Posterior vena cava (tissue), 2 donors: ENCODE measurements around the gene SLC36A4. TPM values are rescaled to one million over a fixed set of nuclear protein-coding genes. Genes with fewer than 3 reads are reported as not detected.
"Not testable (repeated sequence)": the region's sequence is repeated elsewhere in the genome, so short reads cannot be mapped to it uniquely, and the experiment has no call there.

Experiments
- DNase-seq: peaks from one replicate; pipeline ENCODE4 v3.0.0-alpha.2; 2020; ENCODE audit warnings: low spot score
- intact Hi-C, 2 donors: fragments of 100-400 bp; cut with DNase I; formaldehyde crosslinking; loops; one replicate each; pipeline versions ENCODE4 v1.14.1 to v1.14.2; 2022 to 2023
- total RNA-seq, 2 donors: library from RNA; stranded (reverse); fragmentation: NEBNext Ultra II Directional; extraction: Animal tissue kit (Norgen Biotek cat#: 25700); gene quantifications; one replicate each; pipeline ENCODE4 v1.2.1, GENCODE V29; 2021
- donor health status: DM: yes; HTN: yes; CAD: no.
- donor health status: DM: yes; HTN: yes; CAD: no.

The SLC36A4 gene
- total RNA-seq, 2 donors from 2014 or later = 20.6 to 30.4 TPM

DNA sequence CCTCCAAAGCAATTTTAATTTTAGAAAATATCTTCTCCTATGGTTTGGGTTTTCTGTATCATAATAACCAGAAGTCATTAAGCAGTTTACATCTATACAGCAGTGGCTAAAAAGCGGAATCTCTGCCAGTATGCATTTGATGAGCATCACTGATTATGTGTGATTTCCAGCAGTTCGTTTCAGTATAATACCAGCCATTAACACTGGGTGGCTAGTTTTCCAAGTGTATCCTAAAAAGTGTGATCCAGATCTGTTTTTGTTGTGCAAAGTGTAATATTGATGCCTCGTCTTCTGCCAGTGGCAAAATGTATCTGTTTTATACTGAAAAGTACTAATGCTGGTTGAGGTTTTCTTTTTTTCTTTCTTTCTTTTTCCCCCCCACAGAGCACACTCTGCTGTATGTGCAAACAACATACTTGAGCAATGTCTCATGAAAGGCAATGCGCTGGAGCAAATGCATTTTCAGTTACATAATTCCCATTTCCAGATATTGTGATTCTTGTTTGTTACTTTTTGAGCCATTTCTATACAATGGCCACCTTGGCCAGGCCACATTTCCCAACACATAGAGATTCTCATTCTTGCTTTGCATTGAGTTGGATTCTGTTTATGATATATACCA is 64.2 kb downstream of the SLC36A4 start:
- no peak for DNase-seq
- intact Hi-C loops = no loop called here

DNA sequence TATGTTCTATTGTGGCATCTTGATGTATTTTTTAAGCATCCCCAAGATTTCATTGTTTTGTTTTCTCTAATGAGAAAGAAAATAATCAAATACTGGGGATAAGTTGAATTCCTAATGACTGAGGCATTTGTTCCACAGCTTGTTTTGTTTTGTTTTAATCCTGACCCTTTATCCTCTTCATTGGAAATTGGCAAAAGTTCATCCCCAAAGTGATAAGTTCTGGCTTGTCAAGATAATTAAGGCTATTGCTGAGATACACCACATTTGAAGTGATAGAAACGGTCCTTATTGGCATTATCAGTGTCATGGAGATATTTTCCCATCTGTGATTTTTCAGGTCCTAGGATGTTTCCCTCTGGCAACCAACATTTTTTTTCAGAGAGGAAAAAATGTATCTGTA is 65.0 kb downstream of the SLC36A4 start:
- DNase-seq = no peak
- intact Hi-C loops = no loop called here

DNA sequence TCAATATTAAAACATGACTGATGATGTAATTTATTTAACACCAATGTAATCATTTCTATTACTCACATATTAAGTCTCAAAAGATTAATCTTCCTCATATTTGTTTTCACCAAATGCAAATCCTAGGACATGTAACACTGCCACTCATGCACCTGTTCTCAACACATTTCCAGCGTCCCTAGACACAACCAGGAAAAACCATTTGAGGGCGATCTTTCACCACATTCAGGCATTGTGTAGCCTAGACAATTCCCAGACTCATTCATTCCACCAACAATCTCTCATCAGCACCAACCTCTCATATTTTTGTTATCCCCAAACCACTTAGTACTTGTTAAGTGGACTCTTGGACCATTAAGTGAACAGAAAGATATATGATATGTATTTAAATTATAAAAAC is 66.1 kb downstream of the SLC36A4 start:
- no peak for DNase-seq
- intact Hi-C loops = no loop called here

DNA sequence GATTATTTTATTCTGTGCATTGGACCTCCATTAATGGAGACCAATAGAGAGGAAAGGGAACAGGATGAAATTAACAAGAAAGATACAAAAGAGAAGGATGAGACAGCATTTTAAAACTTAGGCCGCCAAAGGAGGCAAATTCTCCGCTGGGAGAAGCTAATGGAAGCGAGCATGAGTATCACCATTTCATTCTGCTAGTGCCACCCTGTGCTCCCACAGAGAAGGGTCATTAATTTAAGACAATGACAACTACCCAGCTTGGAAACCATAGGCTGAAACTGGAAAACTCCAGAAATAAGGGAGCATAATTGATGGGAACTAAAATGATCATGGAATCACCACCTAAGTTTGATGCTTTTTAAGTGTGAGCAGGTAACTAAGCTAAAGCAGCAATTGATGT is 69.2 kb downstream of the SLC36A4 start:
- intact Hi-C loops = no loop called here
- no peak for DNase-seq

DNA sequence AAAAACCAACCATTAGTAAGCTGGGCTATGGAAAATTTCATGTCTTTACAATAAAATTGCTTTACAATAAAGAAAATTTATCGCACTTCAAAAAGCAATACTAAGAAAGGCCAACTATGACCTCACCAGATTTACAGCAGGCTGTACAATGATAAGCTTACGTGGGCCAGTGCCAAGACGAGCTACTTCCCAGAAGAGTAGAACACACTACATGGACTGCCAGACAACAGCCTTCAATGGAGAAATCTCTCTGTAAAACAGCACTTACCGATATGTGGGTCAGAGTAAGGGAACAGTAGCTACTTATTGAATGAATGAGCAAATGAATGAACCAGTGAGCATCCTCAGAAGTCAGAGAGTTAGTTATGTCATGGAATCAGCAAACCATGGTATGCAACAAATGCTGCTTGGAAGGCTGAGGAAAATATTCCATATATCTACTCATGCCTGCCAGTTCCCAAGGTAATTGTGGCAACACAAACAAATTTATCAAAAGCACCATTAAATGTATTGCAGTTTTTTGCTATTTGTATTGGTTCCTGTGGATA is 74.4 kb downstream of the SLC36A4 start:
- intact Hi-C loops = no loop called here
- DNase-seq = no peak

DNA sequence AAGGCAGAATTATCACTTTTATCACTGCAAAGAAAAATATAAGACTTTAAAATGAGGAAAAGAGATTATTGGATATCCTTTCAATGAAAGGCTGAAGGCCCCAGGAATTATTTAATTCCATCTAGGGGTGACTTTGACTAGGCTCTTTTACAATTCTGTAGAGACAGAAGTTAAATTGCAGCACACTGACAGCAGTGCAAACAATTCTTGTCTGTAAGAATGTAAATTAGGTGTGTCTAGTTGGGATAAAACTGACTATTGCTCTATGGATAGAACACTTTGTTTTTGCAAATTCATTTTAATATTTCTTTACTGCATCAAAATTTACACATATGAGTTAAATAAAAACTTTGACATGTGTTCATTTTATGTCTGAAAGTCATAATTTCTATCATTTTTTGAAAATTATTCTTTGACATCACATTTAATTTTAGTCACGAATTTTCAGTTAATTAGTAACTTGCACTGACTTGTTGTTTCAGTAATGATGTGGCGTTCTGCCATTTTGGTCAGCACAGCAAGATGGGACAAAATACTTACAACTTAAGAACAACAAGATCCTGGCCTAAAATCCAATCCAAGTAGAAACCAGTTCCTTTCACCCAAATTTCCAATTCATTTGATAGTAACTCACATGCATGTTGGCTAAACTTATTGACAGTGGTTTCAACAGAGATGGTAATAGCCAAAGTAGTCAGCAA is 75.1 kb downstream of the SLC36A4 start:
- intact Hi-C loops = no loop called here
- no peak for DNase-seq

GRCh38 chr11:93118276-93118675 is 79.5 kb downstream of the SLC36A4 start:
- intact Hi-C loops = no loop called here
- no peak for DNase-seq

GRCh38 chr11:93117565-93117964 is 80.2 kb downstream of the SLC36A4 start:
- DNase-seq = no peak
- intact Hi-C loops = no loop called here

DNA sequence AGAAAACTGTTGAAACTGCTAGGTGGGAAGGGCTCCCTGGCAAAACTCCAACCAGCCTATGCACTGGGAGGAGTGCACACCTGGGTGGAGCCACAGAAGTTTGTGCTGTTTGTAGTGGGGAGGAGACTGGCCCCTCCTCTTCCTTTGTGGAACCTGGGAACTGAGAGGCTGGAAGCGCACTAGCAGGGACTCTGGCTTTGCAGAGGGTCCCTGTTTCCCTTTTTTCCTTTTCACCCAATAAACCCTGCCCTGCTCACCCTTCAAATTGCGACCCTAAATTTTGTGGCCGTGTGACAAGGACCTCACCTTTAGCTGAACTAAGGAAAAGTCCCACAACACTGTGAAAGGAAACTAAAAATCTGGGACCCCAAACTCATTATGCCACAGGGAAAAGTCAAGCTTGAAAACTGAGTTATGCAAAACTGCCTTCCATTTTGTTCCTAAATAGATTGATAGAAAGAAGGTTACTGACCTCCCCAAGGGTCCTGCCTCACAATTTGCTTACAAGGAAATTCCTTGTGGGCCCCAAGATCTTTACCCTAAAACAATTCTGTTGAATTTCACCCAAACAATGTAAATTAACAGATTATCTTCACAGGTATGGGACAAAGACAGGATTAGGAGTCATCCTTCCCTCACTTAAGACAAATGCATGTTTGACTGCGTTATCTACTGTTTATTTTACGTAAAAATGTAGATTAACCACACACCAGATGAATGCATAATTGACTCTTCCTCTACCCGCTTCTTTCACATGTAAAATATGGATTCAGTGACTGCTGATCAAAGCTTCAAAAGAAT is 81.0 kb downstream of the SLC36A4 start:
- intact Hi-C loops = no loop called here
- no peak for DNase-seq

DNA sequence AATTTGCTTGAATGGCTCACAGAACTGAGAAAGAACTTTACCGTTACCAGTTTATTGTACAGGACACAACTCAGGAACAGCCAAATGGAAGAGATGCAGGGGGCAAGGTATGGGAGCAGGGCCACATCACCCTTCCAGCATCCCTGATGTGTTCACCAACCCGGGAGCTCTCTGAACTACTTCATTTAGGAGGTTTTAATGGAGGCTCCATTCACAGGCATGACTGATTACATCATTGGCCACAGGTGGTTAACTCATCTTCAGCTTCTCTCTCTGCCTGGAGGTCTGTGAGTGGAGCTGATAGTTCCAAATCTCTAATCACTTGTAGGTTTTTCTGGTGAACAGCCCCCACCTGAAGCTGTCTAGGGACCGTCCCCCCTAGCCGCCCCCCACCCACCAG is 83.5 kb downstream of the SLC36A4 start:
- no peak for DNase-seq
- intact Hi-C loops = no loop called here

GRCh38 chr11:93113824-93114223 is 84.0 kb downstream of the SLC36A4 start:
- DNase-seq = no peak
- intact Hi-C loops = no loop called here

GRCh38 chr11:93111147-93111546 is 86.6 kb downstream of the SLC36A4 start:
- DNase-seq, intact Hi-C loops: not testable (repeated sequence)

DNA sequence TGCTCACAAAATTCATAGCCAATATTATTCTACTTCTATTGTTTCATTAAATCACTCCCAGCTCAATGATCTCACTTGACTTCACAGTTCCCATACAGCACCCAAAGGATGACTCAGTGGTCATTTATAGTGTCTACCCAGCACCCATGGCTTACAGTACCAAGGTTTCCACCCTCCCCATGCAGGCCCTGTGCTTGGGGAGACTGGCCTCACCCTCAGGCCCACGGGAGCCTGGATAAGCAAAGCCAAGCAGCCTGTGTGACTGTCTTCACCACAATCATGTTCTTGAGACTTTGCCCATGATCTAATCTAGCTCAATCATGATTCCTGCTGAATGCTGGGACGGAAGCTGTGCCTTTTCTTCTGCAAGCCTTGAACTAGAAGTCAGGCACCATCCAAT is 97.6 kb downstream of the SLC36A4 start:
- intact Hi-C loops = no loop called here
- no peak for DNase-seq

GRCh38 chr11:93099806-93100205 is 98.0 kb downstream of the SLC36A4 start:
- DNase-seq = no peak
- intact Hi-C loops = no loop called here

Other genes starting within 250 kb of the SLC36A4 start
- not detected for gene MTNR1B, start 228.3 kb downstream of the SLC36A4 start, total RNA-seq
- not detected for gene DEUP1, start 132.8 kb upstream of the SLC36A4 start, total RNA-seq